Activated CD4-positive, alpha-beta T cell treated with anti-CD3 and anti-CD28 coated beads for 1 hour (primary cell): ENCODE results near the gene MIEN1.
"Not testable (repeated sequence)": the region's sequence is repeated elsewhere in the genome, so short reads cannot be mapped to it uniquely, and the experiment has no call there.

Experiments
- DNase-seq: peaks from one replicate; pipeline ENCODE4 v3.0.0-alpha.2; 2020

Gene MIEN1

GRCh38 chr17:39715375-39716072 lies 14.8 kb downstream of the MIEN1 start:
- no peak for DNase-seq

DNA sequence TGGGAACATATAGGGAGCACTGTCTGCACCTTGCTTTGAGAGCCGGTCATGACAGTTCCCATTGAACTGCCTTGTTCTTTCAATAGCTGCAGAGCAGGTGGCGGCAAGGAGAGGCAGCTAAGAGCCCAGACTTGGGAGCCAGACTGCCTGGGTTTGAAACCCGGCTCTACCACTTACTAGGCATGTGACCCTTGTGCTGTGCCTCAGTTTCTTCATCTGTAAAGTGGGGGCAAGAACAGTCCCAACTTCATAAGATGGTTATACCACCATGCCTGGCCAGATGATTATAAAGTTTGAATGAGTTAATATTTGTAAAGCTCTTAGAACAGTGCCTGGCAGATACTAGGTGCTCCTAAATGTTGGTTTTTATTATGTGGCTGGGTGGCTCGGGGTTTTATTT lies 16.1 kb downstream of the MIEN1 start:
- DNase-seq = no peak

DNA sequence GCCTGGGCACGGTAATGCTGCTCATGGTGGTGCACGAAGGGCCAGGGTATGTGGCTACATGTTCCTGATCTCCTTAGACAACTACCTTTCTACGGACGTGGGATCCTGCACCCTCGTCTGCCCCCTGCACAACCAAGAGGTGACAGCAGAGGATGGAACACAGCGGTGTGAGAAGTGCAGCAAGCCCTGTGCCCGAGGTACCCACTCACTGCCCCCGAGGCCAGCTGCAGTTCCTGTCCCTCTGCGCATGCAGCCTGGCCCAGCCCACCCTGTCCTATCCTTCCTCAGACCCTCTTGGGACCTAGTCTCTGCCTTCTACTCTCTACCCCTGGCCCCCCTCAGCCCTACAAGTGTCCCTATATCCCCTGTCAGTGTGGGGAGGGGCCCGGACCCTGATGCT lies 18.5 kb downstream of the MIEN1 start:
- no peak for DNase-seq

- not testable (repeated sequence) for DNase-seq
Observed at GRCh38 chr17:39711071-39711470, 19.3 kb downstream of the MIEN1 start.

DNA sequence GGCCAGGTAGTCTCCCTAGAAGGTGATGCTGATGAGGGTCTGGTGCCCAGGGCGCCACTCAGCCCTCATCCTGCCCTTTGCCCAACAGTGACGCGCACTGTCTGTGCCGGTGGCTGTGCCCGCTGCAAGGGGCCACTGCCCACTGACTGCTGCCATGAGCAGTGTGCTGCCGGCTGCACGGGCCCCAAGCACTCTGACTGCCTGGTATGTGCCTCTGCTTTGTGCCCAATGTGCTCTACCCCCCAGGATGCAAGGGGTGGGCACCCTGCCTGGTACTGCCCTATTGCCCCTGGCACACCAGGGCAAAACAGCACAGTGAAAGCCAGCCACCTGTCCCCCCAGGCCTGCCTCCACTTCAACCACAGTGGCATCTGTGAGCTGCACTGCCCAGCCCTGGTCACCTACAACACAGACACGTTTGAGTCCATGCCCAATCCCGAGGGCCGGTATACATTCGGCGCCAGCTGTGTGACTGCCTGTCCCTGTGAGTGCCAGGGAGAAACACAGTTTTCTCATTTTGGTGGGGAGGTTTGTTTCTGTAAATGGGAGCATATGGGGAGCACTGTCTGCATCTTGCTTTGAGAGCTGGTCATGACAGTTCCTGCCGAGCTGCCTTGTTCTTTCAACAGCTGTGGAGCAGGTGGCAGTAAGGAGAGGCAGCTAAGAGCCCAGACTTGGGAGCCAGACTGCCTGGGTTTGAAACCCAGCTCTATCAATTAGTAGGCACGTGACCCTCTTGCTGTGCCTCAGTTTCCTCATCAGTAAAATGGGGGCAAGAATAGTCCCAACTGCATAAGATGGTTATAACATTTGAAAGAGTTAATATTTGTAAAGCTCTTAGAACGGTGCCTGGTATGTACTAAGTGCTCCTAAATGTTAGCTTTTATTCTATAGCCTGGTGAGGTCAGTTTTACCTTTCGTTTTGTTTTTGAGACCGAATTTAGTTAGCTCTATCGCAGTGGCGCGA lies 20.1 kb downstream of the MIEN1 start:
- no peak for DNase-seq

DNA sequence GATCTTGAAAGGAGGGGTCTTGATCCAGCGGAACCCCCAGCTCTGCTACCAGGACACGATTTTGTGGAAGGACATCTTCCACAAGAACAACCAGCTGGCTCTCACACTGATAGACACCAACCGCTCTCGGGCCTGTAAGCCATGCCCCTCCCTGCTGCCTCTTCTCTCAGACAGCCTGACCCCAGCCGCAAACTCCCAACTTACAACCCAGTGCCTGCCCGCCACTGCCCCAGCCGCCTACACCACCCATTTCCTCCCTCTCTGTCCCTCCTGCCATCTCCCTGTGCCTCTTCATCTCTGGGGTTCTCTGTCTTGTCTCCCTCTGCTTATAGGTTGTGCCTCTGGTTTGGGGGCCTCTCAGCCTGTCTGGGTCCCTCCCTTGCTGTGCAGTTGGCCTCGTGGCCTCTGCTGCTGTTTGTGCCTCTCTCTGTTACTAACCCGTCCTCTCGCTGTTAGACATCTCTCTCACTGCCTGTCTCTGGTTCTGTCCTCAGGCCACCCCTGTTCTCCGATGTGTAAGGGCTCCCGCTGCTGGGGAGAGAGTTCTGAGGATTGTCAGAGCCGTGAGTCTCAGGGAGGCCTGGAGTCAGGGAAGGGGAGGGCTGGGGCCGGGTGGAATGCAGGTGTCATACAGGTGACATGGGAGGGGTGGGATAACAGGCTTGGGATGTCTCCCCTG lies 20.9 kb downstream of the MIEN1 start:
- DNase-seq = no peak

- no peak for DNase-seq
Observed at GRCh38 chr17:39706921-39707337, 23.4 kb downstream of the MIEN1 start.

DNA sequence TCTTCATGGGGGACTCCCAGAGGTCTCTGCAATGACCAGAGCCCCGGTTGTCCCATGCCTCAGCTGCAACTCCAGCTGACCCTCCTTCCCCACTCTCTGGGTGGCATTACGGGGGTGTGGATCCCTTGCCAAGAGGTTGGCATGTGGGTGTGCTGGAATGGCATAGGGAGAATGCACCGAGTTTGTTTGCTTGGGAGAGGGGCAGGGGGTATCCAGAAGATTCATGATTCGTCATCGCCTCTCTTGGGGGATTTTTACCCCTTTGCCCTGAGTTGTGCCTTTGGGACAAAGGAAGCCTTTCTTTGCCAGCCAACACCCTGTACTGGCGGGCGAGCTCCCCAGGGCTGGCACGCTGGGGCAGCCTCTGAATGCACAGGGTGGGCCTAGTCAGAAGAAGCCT lies 23.9 kb downstream of the MIEN1 start:
- no peak for DNase-seq

GRCh38 chr17:39705786-39706348 lies 24.5 kb downstream of the MIEN1 start:
- DNase-seq = no peak

GRCh38 chr17:39704821-39705551 lies 25.3 kb downstream of the MIEN1 start:
- no peak for DNase-seq

- no peak for DNase-seq
Observed at GRCh38 chr17:39703913-39704312, 26.4 kb downstream of the MIEN1 start.

- DNase-seq = no peak
Observed at GRCh38 chr17:39702901-39703893, 27.1 kb downstream of the MIEN1 start.

GRCh38 chr17:39701784-39702422 lies 28.4 kb downstream of the MIEN1 start:
- DNase-seq = no peak

DNA sequence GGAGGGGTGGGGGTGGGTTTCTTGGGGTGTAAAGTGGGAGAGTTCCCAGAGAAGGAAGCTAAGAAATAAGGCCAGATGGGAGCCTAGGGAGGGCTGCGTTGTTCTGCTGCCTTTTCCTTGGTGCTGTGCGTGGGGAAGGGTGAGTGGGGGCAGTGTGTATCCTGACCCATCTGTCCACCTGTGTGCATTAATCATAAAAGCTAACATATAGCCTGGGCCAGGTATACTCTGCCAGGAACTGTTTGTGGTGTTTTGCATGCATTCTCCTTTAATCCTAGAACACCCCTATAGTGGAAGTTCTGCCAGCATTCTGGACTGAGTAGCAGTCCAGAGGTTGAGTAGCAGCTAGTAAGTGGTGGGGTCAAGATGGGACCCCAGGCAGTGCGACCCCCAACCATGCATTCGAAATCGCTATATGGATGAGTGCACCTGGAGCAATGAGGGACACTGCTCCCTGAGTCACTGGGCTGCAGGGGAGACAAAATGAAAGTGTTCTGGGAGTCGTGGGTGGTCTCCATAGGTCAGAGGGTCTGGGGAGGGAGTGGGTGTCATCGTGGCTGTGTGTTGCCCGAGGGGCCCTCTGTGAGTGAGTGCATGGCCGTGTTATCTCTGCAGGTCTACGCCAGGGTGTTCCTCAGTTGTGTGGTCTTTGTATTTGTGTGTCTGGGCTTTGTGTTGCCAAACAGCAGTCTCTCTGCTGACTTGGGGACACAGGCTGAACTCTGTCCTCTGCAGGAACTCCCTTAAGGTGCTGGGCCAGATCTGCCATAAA lies 29.1 kb downstream of the MIEN1 start:
- DNase-seq = no peak

DNA sequence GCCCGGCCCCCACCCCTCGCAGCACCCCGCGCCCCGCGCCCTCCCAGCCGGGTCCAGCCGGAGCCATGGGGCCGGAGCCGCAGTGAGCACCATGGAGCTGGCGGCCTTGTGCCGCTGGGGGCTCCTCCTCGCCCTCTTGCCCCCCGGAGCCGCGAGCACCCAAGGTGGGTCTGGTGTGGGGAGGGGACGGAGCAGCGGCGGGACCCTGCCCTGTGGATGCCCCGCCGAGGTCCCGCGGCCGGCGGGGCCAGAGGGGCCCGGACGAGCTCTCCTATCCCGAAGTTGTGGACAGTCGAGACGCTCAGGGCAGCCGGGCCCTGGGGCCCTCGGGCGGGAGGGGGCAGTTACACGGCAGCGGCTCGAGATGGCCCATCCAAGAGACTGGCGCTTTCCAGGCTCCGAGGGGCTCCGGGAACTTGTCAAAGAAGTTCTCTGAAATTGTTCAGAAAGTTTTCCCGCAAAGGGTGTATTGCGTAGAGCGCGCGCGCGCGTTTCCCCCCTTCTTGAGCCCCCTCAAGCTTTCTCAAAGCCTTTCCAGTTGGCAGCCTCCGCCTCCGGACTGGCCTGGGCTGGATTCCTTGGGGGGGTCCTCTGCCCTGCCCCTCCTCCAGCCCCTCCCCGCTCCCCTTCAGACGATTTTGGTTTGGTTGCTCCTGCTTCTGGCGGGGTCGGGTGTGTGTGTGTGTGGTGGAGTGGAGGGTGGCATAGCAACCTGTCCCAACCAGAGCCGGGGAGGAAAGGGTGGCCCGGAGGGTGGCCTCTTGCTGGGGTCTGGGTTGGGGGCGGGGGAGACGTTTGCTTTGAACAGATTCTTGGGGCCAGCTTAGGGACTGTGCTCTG lies 30.0 kb downstream of the MIEN1 start:
- no peak for DNase-seq

GRCh38 chr17:39699818-39700147 lies 30.5 kb downstream of the MIEN1 start, which contains the start of gene ERBB2:
Gene ERBB2, plus strand, starts transcription at chr17:39700064. Its CDS starts 175 bp downstream, at chr17:39700239.
- DNase-seq = no peak

DNA sequence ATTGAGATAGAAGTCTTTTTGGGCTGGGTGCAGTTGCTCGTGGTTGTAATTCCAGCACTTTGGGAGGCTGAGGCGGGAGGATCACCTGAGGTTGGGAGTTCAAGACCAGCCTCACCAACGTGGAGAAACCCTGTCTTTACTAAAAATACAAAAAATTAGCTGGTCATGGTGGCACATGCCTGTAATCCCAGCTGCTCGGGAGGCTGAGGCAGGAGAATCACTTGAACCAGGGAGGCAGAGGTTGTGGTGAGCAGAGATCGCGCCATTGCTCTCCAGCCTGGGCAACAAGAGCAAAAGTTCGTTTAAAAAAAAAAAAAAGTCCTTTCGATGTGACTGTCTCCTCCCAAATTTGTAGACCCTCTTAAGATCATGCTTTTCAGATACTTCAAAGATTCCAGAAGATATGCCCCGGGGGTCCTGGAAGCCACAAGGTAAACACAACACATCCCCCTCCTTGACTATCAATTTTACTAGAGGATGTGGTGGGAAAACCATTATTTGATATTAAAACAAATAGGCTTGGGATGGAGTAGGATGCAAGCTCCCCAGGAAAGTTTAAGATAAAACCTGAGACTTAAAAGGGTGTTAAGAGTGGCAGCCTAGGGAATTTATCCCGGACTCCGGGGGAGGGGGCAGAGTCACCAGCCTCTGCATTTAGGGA lies 31.0 kb downstream of the MIEN1 start:
- not testable (repeated sequence) for DNase-seq

DNA sequence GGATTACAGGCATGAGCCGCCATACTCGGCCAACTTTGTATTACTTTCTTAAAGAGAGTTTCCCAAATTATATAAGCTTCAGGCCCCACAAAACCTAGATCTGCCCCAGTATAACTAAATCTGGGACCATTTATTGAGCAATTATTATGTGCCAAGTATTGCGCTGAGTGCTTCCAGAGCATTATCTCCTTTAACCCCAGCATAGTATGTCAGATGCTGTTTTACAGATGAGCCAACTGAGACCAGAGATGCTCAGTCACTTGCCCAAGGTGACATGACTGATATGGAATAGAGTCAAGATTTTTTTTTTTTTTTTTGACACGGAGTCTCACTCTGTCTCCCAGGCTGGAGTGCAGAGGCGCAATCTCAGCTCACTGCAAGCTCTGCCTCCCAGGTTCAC lies 32.4 kb downstream of the MIEN1 start:
- no peak for DNase-seq
